Stimulated activated CD8-positive, alpha-beta memory T cell treated with anti-CD3 and anti-CD28 coated beads, Interleukin-12 subunit alpha, Interleukin-12 subunit beta, amount 100 ng/mL, for 24 hours (primary cell): ENCODE data around the gene ZFP30.
A peak's percentile ranks its signal among the peaks of the same experiment; 100 is the strongest.
"Not testable (repeated sequence)": the region's sequence is repeated elsewhere in the genome, so short reads cannot be mapped to it uniquely, and the experiment has no call there.

ENCODE experiments used
- DNase-seq: peaks from one replicate; pipeline ENCODE4 v3.0.0-alpha.2; 2020; ENCODE audit errors: extremely low read depth

ZFP30 gene

DNA sequence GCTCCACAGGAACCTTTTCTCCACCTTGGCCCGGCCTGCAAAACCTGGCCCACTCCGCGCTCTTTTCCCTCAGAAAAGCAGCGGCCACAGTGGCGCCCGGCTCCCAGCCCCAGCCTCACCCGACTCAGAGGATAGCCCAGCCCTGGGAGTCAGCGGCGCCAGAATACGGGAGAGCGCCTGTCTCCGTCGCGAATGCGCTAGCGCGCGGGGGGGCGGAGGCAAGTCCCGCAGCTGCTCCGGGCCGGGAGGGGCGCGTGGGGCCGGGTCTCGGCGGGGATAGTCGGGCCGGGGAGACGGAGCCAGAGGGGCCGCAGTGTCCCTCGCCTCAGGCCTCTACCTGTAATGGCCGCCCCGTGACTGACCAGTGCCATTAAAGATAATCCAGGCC, at the start of gene ZFP30:
ZFP30 (minus strand) TSS at position 165 of the 388 bp plus-strand sequence. CDS start 7,643 bp downstream, outside the sequence.
- peak; percentile 53 for DNase-seq

DNA sequence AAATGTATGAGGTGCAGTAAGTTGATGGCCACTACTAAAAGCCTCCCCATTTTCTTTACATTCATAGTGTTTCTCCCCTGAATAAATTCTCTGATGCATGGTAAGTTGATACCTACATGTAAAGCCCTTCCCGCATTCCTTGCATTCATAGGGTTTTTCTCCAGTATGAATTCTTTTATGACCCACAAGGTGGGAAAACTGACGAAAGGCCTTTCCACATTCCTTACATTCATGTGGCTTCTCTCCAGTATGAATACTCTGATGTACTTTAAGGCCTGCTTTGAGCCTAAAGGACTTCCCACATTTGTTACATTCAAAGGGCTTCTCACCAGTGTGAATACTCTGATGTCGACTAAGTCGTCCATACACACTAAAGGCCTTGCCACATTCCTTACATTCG, 43.8 kb upstream of the ZFP30 start:
- no peak for DNase-seq

- no peak for DNase-seq
Measured at GRCh38 chr19:37698216-37698615, 43.0 kb upstream of the ZFP30 start.

- DNase-seq: no peak
Measured at GRCh38 chr19:37695144-37695899, 40.1 kb upstream of the ZFP30 start.

- DNase-seq: no peak
Measured at GRCh38 chr19:37692956-37693620, 37.8 kb upstream of the ZFP30 start.

- peak; percentile 52 for DNase-seq
Measured at GRCh38 chr19:37691881-37692504, 36.7 kb upstream of the ZFP30 start.

- DNase-seq: no peak
Measured at GRCh38 chr19:37683520-37683919, 28.3 kb upstream of the ZFP30 start.

DNA sequence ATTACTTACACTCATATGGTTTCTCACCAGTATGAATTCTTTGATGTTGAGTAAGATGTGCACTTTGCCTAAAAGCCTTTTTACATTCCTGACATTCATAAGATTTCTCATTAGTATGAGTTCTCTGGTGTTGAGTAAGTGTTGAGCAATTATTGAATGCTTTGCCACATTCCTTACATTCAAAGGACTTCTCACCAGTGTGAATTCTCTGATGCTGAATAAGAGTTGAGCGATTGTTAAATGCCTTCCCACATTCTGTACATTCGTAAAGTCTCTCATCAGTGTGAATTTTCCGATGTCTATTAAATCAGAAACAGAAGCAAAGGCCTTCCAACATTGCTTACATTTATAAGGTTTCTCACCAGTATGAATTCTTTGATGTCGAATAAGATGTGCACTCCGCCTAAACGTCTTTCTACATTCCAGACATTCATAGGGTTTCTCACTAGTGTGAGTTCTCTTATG, 14.2 kb upstream of the ZFP30 start:
- no peak for DNase-seq

DNA sequence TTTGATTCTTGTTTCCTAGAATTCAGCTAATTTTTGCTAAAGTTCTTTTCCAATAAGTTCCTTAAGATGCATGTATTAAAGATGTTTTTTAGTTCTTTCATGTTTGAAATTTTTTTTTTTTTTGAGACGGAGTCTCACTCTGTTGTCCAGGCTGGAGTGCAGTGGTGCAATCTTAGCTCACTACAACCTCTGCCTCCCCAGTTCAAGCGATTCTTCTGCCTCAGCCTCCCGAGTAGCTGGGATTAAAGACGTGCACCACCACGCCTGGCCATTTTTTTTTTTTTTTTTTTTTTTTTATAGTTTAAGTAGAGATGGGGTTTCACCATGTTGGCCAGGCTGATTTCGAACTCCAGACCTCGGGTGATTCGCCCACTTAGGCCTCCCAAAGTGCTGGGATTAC, 1.9 kb upstream of the ZFP30 start:
- not testable (repeated sequence) for DNase-seq

- DNase-seq: peak; percentile 77
Measured at GRCh38 chr19:37655689-37656371, 565 bp upstream of the ZFP30 start.

DNA sequence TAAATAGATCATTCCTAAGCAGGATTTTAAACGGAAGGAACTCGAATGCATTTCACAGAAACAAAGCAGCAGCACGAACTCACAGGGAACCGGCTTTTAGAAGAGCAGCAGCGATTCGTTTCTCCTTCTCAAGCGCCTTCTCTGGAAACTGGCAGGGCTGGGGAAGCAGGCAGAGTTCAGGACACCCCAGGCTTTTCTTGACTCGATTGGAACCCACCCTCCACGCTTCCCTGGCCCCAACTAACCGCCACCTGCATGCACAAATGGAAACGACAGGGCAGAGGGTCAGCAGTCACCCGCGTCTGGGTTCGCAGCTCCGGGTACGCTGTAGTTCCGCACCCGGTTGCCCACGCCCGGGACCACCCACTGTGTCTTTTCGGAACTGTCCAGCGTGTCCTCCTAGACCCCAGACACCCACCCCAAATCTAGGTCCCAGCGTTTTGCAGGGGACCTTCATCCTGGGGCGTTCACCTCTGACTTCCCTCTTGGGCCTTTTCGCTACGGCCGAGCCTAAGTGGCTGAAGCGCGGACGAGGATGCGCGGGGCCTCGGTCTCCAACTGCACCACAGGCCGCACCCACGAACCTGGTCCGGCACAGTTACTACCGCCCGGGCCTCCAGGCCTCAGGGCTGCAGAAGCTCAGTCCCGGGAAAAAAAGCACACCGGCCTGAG, 500 bp downstream of the ZFP30 start:
- DNase-seq: no peak

DNA sequence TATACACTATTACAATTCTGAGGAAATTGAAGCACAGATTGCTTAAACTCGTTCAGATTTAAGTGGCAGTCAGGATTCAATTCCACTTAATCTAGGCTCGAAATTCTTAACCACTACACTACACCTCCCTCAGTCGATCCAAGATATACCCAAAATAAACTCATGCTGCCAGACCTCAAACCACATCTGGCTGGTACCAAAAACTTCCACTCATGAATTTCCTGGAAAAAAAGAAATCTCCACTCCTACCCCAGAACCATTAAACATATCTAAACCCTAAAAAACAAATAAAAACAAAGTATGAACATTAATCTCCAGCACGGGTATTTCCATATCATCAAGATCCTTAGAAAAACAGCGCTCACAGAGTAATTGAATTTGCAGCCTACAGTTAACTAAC, 1.1 kb downstream of the ZFP30 start:
- DNase-seq: no peak

DNA sequence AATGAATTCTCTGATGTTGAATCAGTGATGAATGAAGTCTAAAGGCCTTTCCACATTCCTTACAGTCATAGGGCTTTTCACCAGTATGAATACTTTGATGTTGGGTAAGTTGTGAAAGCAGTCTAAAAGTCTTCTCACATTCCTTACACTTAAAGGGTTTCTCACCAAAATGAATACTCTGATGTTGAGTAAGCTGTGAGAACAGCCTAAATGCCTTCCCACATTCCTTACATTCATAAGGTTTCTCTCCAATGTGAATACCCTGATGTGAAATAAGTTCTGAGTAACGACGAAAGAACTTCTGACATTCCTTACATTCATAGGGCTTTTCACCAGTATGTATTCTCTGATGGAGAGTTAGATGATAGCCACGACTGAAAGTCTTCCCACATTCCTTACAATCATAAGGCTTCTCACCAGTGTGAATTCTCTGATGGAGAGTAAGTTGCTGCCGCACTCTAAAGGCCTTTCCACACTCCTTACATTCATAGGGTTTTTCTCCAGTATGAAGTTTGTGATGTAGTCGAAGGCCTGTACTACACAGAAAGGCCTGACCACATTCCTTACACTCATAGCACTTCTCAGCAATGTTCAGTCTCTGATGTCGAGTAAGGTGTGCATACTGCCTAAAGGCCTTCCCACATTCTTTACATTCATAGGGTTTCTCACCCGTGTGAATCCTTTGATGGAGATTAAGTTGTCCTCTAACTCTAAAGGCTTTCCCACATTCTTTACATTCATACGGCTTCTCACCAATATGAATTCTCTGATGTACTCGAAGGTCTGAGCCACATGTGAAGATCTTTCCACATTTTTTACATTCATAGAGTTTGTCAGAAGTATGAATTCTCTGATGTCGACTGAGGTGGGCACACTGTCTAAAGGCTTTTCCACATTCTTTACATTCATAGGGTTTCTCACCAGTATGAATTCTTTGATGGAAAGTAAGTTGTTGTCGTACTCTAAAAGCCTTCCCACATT, 19.9 kb downstream of the ZFP30 start:
- DNase-seq: no peak

GRCh38 chr19:37594982-37595382, 60.3 kb downstream of the ZFP30 start:
- peak; percentile 23 for DNase-seq

- peak; percentile 86 for DNase-seq
Measured at GRCh38 chr19:37594304-37594981, 60.8 kb downstream of the ZFP30 start, which contains the start of the genes ZNF540 and ZNF571. Gene ZNF540, plus strand, starts transcription at chr19:37594876. Its CDS starts 3,572 bp downstream, at chr19:37598448. Gene ZNF571, minus strand, starts transcription at chr19:37594792. Its CDS starts 8,116 bp downstream, at chr19:37586676.

GRCh38 chr19:37593996-37594303, 61.3 kb downstream of the ZFP30 start:
- DNase-seq: no peak

DNA sequence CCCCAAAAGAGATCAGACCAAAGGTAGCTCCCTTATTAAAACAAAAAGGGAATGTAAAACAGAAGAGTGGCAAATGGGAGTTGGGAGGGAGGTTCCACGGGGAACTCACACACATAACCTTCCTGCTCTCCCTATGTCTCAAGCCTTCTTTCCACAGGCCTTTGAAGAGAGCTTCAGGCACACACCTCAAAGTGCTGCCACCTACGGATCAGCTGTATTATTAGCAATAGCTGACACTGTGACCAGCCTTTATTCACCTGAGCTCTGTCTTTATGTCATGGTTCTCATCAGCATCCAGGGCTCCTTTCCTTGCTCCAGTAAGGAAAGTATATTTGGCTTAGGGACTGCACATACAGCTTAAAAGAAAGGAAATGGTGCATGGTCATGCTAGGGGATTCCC, 71.9 kb downstream of the ZFP30 start:
- no peak for DNase-seq

- no peak for DNase-seq
Measured at GRCh38 chr19:37572203-37572602, 83.1 kb downstream of the ZFP30 start.

GRCh38 chr19:37565370-37565669, 89.9 kb downstream of the ZFP30 start:
- no peak for DNase-seq
